Omental fat pad (tissue), 4 donors: ENCODE data around the gene SLIT1. TPM values are rescaled to one million over a fixed set of nuclear protein-coding genes. Genes with fewer than 3 reads are reported as not detected.

ENCODE experiments used
- ATAC-seq: fragments of 150-250 bp; one replicate; pipeline ENCODE4 v1.9.1; 2016; ENCODE audit warnings: mild to moderate bottlenecking, moderate library complexity; ENCODE audit not compliant: low FRiP score
- DNase-seq: peaks from one replicate; pipeline ENCODE4 v3.0.0-alpha.2; 2019; ENCODE audit warnings: low spot score
- total RNA-seq, 4 donors: library from RNA; depleted of rRNA; stranded (reverse); fragments of >200 nt; gene quantifications; one replicate each; pipeline ENCODE4 v1.1.0, GENCODE V29; 2016
- TF ChIP-seq, protein P1 (sequence below), 3 donors: fragments of 450-650 bp; IDR thresholded peaks; one replicate each; pipeline ENCODE4 v1.5.1; 2016 to 2017; ENCODE audit warnings: antibody characterized with exemption in 3 of 3, mild to moderate bottlenecking in 3 of 3, moderate library complexity in 2 of 3

Gene SLIT1
- total RNA-seq, 4 donors from 2014 or later = 0.12 to 1.1 (median 0.28) TPM

DNA sequence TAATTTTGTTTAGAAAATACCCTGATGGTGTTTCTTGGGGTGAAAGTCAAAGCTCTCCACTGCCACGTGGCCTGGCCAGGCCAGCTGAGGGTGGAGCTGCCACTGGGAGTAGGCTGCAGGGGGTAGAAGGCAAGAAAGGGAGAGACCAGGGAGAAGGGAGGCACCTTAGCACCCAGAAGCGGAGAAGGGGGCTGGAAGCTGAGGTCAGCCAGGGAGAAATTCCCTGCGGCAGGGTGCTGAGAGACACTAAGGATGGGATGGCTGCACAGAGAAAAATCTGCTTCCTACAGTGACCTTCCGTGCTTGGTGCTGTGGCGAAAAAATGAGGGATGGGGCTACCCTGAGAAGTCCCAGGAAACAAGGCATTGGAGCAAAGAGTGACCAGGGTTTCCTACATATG lies 143.7 kb downstream of the SLIT1 start:
- ATAC-seq (no peak), DNase-seq (no peak)
- TF ChIP-seq, protein P1, sequence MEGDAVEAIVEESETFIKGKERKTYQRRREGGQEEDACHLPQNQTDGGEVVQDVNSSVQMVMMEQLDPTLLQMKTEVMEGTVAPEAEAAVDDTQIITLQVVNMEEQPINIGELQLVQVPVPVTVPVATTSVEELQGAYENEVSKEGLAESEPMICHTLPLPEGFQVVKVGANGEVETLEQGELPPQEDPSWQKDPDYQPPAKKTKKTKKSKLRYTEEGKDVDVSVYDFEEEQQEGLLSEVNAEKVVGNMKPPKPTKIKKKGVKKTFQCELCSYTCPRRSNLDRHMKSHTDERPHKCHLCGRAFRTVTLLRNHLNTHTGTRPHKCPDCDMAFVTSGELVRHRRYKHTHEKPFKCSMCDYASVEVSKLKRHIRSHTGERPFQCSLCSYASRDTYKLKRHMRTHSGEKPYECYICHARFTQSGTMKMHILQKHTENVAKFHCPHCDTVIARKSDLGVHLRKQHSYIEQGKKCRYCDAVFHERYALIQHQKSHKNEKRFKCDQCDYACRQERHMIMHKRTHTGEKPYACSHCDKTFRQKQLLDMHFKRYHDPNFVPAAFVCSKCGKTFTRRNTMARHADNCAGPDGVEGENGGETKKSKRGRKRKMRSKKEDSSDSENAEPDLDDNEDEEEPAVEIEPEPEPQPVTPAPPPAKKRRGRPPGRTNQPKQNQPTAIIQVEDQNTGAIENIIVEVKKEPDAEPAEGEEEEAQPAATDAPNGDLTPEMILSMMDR (IDR thresholded peaks at IDR 0.05) = no peak

DNA sequence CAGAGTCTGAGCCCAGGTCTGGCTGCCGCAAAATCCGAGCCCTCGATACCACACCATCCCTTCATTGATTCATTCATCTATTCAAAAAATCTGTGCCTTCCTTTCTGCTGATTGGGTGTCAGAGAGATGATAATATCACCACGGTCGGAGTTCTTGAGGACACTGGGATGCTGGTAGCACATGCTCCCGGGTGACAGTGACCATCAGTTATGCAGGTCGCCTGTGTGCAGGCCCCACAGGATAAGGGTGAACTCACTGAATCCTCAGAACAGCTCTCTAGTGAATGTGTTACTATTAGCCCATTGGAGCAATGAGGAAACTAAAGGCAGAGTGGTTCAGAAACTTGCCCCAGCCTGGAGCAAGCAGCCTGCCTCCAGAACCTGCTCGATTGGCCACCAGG lies 145.1 kb downstream of the SLIT1 start:
- TF ChIP-seq, protein P1 (IDR thresholded peaks at IDR 0.05) = no peak
- no peak for ATAC-seq
- DNase-seq = no peak

DNA sequence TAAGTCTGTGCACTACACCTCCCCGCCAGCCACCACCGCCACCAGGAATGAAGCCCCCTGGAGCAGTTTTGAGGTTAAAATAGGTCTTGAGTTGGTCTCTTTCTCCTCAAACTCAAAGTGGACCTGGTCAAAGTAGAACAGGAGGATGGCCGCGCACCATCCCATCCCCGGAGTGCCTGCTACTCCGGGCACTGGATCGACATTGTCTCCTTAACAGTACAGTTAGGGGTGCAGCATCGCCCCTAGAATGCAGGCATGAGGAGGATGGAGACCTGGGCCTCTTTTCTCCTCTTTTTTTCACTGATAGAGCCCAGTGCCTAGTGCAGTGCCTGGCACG lies 145.5 kb downstream of the SLIT1 start:
- TF ChIP-seq, protein P1 (IDR thresholded peaks at IDR 0.05) = no peak
- DNase-seq (no peak), ATAC-seq (no peak)

DNA sequence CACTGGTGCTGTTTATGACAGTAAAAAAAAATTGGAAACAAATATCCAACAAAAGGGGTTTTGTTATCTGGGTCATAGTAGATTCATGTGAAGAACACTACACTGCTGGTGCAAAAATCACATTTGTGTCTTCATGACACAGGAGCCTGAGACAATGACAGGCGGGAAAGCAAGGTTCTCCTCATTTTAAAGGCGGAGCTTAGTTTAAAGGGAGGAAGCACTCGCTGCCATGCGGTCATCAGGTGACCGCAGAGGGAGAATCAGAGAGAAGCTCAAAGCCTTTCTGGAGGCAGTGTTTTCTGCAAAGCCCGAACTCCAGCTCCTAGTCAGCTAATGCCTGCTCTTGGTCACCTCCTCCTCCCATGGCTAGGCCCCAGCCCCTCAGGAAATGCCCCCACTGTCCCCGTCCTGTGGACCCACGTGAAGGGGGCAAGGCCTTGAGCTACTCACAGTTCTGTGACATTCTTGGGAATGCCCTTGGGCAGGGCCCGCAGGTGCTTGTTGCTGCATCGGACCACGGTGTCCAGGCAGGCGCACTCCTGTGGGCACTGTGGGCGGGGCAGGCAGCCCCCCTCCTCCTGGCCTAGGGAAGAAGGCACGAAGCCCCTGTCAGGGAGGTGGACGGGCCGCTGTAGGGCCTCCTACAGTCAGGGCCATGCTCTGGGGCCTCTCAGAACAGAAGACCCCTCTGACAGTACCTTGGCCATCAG lies 146.1 kb downstream of the SLIT1 start:
- DNase-seq (no peak), ATAC-seq (no peak)
- TF ChIP-seq, protein P1 (IDR thresholded peaks at IDR 0.05) = no peak

DNA sequence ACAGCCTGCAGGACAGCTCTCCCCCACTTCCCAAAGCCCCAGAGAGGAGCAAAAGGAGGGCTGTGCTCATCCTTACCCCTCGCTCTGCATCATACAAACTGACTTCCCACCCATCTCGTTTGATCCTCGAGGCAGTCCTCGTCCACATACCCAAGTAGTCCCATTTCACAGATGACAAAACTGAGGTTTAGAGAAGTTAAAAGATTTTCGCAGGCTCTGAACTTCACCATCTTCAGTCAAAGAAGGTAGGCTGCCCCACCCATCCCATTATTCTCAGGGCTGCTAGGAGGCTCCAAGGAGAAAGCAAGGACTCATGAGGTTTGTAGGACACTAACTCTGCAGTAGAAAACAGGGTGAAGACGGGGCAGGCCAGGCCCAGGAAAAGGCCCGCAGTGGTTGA lies 147.1 kb downstream of the SLIT1 start:
- TF ChIP-seq, protein P1 (IDR thresholded peaks at IDR 0.05) = no peak
- no peak for ATAC-seq
- no peak for DNase-seq

DNA sequence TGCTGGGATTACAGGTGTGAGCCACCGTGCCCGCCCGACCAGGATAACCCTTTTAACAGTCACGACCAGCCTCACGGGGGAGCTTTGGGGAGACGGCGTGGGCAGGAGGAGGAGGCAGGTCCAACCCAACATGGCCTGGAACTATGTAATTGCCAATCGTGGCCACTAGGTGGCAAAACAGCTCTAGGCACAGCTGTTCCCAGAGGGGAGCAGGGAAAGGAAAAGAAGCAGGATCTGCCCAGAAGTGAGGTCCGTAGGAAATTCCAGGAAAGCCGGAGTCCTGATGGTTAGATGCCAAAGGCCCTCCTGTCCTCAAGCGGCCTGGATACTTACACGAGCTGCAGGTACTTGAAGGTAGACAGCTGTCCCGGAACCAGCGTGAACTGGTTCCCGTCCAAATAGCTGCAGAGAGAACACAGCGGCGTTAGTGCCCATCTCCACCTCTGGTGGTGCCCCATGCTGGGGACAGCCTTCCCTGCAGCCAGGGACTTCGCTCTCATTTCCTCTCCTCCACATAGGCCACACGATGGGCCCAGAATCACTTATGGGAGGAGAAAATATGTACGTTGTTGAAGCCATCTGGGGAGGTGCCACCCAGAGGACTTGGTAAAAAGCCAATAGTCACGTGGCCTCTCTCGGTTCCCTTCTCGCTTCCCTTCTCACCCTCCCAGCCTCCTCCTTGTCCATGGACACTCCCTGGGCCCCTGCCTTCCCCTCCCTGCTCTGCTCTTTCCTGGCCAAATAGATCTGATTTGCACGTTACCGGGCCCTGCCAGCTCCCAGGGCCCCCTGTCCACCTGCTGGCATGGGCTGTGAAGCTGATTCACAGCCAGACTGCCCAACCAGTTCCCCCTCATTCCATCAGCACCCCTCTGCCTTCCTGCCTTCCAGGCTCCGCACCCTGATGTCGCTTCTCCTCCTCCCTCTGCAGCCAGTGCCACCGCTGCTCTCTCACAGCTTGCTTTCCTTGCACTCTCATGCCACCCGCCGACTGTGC lies 148.1 kb downstream of the SLIT1 start:
- peak; percentile 73 for DNase-seq
- TF ChIP-seq, protein P1 (IDR thresholded peaks at IDR 0.05) = peak in 2 of 3 donors; percentile 2 to 56
- peak; percentile 93 for ATAC-seq
